Panc1 (cell line): ENCODE results near the gene PRDX5.

Experiments used
- CTCF ChIP-seq: fragments of 450-650 bp; IDR thresholded peaks from 2 replicates; pipeline ENCODE4 v1.5.1; 2017; ENCODE audit warnings: mild to moderate bottlenecking
- TCF7L2 ChIP-seq: IDR thresholded peaks from 2 replicates; pipeline ENCODE4 v1.6.1; 2011; ENCODE audit warnings: mild to moderate bottlenecking, low read depth, low read length, inconsistent platforms

- TF ChIP-seq CTCF: no peak; the same call in 1 of the 2 replicates
- no peak for TF ChIP-seq TCF7L2
Observed at GRCh38 chr11:64317961-64318765, at the start of gene PRDX5.
